ENCODE results near the gene CDT1.

DNA sequence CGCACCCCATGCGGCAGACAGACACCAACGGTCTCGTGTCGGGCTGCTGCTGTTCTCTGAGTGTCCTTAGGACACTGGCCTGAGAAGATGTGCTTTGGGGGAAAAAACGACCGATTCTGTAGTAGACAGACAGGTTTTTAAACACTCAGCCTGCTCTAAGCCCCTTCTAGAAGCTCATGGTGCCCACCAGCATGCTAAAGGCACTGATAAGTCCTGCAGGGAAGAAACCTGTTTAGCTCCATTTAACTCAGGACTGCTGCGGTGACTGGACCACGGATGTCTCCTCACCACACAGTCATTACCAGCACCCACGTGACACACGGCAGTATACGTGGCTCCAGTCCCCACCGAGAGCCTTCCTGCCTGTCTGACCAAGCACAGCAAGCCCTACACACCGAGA, 27.2 kb downstream of the CDT1 start:
- TF ChIP-seq NFIC (IDR thresholded peaks at IDR 0.05; ENCODE audit: borderline replicate concordance) (no peak), GABPA (IDR thresholded peaks at IDR 0.05; ENCODE audit: low read depth) (no peak)
- TF ChIP-seq, protein P1, sequence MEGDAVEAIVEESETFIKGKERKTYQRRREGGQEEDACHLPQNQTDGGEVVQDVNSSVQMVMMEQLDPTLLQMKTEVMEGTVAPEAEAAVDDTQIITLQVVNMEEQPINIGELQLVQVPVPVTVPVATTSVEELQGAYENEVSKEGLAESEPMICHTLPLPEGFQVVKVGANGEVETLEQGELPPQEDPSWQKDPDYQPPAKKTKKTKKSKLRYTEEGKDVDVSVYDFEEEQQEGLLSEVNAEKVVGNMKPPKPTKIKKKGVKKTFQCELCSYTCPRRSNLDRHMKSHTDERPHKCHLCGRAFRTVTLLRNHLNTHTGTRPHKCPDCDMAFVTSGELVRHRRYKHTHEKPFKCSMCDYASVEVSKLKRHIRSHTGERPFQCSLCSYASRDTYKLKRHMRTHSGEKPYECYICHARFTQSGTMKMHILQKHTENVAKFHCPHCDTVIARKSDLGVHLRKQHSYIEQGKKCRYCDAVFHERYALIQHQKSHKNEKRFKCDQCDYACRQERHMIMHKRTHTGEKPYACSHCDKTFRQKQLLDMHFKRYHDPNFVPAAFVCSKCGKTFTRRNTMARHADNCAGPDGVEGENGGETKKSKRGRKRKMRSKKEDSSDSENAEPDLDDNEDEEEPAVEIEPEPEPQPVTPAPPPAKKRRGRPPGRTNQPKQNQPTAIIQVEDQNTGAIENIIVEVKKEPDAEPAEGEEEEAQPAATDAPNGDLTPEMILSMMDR (IDR thresholded peaks at IDR 0.05) = no peak

Measured in SK-N-SH (cell line).